ENCODE data around the gene HBA2.
"Not testable (repeated sequence)": the region's sequence is repeated elsewhere in the genome, so short reads cannot be mapped to it uniquely, and the experiment has no call there.

The HBA2 gene

GRCh38 chr16:176006-176405 lies 3.3 kb downstream of the HBA2 start:
- DNase-seq: not testable (repeated sequence)

- not testable (repeated sequence) for DNase-seq
These were observed 4.1 kb downstream of the HBA2 start, which contains the start of gene HBA1 for GRCh38 chr16:176477-177382. TSS of gene HBA1 (plus strand) at chr16:176680. CDS start at chr16:176717, 37 bp downstream.

GRCh38 chr16:177394-177822 lies 4.7 kb downstream of the HBA2 start:
- no peak for DNase-seq

GRCh38 chr16:177981-178667 lies 5.4 kb downstream of the HBA2 start:
- DNase-seq: no peak

GRCh38 chr16:178668-179015 lies 6.0 kb downstream of the HBA2 start:
- DNase-seq: no peak

GRCh38 chr16:179211-180092 lies 6.8 kb downstream of the HBA2 start:
- no peak for DNase-seq

- DNase-seq: peak; percentile 52
These were observed 7.5 kb downstream of the HBA2 start, which contains the start of gene HBQ1 for GRCh38 chr16:180101-180675. TSS of gene HBQ1 (plus strand) at chr16:180459. CDS start at chr16:180487, 28 bp downstream.

- DNase-seq: peak; percentile 88
These were observed 8.2 kb downstream of the HBA2 start for GRCh38 chr16:180681-181564.

GRCh38 chr16:181565-182021 lies 8.9 kb downstream of the HBA2 start:
- no peak for DNase-seq

GRCh38 chr16:183005-183404 lies 10.3 kb downstream of the HBA2 start:
- no peak for DNase-seq

GRCh38 chr16:185213-185612 lies 12.5 kb downstream of the HBA2 start:
- DNase-seq: no peak

GRCh38 chr16:185691-186090 lies 13.0 kb downstream of the HBA2 start:
- DNase-seq: no peak

- DNase-seq: no peak
These were observed 14.7 kb downstream of the HBA2 start for GRCh38 chr16:187330-187729.

- peak; percentile 37 for DNase-seq
These were observed 16.0 kb downstream of the HBA2 start for GRCh38 chr16:188674-189073.

- no peak for DNase-seq
These were observed 17.0 kb downstream of the HBA2 start for GRCh38 chr16:189604-190186.

- no peak for DNase-seq
These were observed 19.2 kb downstream of the HBA2 start for GRCh38 chr16:191831-192230.

- no peak for DNase-seq
These were observed 20.0 kb downstream of the HBA2 start for GRCh38 chr16:192686-193085.

- no peak for DNase-seq
These were observed 20.8 kb downstream of the HBA2 start for GRCh38 chr16:193441-193840.

- DNase-seq: no peak
These were observed 21.8 kb downstream of the HBA2 start for GRCh38 chr16:194516-194915.

- no peak for DNase-seq
These were observed 27.7 kb downstream of the HBA2 start for GRCh38 chr16:200388-200787.

- DNase-seq: no peak
These were observed 30.6 kb downstream of the HBA2 start for GRCh38 chr16:203246-203645.

Measured in CD4-positive, alpha-beta T cell treated with Interleukin-17A for 4 hours (primary cell).